Tibial nerve (tissue), 4 donors: ENCODE data around the gene LGALS9C.
"Not testable (repeated sequence)": the region's sequence is repeated elsewhere in the genome, so short reads cannot be mapped to it uniquely, and the experiment has no call there.

Experiments used
- EP300 ChIP-seq, 2 donors: sonication (generic); formaldehyde crosslinking; IDR thresholded peaks; one replicate each; pipeline ENCODE4 v1.6.1; 2017; ENCODE audit warnings: antibody characterized with exemption in 2 of 2, mild to moderate bottlenecking in 1 of 2
- TF ChIP-seq, protein P1 (sequence below), 5 experiments: fragments of 200-600 bp in 3 of 5; fragments of 450-650 bp in 2 of 5; sonication (generic) in 3 of 5; IDR thresholded peaks; one replicate each; pipeline ENCODE4 v1.5.1; 2016 to 2019; ENCODE audit warnings: antibody characterized with exemption in 5 of 5, mild to moderate bottlenecking in 3 of 5, moderate library complexity in 2 of 5

DNA sequence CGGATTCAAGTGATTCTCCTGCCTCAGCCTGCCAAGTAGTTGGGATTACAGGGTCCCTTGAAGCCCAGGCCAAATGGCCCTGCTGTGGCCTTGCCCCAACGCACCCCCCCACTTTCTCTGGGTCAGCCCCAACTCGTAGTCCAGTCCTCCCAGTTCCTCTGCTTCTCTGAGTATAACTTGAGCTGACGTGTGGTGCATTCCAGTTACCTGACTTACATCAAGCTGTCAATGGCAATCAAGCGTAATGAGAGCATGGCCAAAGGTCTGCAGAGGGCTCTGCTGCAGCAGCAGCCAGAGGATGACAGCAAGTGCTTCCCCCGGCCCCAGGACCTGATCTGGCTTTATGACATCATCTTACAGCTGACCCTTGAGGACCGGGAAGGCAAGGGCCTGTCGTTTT lies 50.8 kb downstream of the LGALS9C start:
- TF ChIP-seq, protein P1, sequence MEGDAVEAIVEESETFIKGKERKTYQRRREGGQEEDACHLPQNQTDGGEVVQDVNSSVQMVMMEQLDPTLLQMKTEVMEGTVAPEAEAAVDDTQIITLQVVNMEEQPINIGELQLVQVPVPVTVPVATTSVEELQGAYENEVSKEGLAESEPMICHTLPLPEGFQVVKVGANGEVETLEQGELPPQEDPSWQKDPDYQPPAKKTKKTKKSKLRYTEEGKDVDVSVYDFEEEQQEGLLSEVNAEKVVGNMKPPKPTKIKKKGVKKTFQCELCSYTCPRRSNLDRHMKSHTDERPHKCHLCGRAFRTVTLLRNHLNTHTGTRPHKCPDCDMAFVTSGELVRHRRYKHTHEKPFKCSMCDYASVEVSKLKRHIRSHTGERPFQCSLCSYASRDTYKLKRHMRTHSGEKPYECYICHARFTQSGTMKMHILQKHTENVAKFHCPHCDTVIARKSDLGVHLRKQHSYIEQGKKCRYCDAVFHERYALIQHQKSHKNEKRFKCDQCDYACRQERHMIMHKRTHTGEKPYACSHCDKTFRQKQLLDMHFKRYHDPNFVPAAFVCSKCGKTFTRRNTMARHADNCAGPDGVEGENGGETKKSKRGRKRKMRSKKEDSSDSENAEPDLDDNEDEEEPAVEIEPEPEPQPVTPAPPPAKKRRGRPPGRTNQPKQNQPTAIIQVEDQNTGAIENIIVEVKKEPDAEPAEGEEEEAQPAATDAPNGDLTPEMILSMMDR (IDR thresholded peaks at IDR 0.05): not testable (repeated sequence)
- not testable (repeated sequence) for TF ChIP-seq EP300 (IDR thresholded peaks at IDR 0.05)
